ENCODE data around the gene SFRP5.

SFRP5 gene

DNA sequence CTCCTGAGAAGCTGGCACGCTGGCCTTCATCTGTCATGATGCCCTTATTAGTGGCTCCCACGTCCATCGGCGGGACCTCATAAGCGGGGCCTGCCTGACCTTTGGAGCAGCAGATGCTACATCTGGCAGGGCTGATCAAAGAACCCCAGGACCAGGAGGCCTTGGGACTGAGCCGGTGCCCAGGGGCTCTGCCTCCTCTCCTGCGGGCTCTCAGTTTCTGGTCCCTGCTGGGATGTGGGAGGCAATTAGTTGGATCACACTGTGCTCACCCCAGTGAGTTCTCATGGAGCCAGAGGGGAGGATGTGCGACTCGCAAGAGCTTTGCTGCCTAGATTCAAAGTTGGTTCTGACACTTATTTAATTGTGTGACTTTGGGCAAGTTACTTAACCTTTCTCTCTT is 28.7 kb upstream of the SFRP5 start:
- ChIA-PET CTCF (interaction anchor here (2.9 kb wide), 1 partner anchor 8 kb away, joined by 13 read pairs; no protein-coding TSS in a partner anchor), POLR2A (ENCODE audit: low non-redundant PET) (no interaction called here)
- H3K27ac ChIP-seq: no peak overlapping the region
- TF ChIP-seq, protein P1, sequence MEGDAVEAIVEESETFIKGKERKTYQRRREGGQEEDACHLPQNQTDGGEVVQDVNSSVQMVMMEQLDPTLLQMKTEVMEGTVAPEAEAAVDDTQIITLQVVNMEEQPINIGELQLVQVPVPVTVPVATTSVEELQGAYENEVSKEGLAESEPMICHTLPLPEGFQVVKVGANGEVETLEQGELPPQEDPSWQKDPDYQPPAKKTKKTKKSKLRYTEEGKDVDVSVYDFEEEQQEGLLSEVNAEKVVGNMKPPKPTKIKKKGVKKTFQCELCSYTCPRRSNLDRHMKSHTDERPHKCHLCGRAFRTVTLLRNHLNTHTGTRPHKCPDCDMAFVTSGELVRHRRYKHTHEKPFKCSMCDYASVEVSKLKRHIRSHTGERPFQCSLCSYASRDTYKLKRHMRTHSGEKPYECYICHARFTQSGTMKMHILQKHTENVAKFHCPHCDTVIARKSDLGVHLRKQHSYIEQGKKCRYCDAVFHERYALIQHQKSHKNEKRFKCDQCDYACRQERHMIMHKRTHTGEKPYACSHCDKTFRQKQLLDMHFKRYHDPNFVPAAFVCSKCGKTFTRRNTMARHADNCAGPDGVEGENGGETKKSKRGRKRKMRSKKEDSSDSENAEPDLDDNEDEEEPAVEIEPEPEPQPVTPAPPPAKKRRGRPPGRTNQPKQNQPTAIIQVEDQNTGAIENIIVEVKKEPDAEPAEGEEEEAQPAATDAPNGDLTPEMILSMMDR (conservative IDR thresholded peaks at IDR 0.05; ENCODE audit: low read depth): no peak
- DNase-seq (ENCODE audit: low spot score): no peak

DNA sequence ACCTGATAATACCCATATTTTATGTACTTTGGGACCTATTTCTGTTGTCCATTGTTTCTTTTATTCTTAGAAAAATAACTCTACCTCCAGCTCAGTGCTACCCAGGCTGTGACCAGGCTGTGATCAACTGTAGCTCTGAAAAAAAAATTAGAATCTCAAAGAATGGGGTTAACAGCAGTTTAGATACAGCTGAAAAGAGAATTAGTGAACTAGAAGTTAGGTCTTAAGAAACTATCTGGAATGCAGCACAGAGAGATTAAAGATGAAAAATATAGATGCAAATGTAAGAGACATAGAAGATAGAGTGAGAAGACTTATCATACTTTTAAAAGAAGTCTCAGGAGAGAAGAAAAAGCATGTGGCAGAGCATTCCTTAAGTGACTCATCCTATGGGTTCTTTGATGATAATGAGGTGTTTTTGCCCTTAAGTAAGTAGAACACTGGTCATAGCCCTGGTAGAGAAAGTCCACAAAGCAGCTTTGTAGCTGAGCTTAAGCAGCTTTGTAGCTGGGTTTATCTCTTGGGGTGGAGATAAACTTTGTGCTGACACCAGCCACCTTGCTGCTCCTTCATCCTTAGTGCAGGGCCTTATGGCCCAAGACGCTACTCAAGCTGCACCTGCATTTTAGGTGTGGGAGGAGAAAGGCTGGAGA is 27.3 kb upstream of the SFRP5 start:
- POLR2A ChIA-PET (ENCODE audit: low non-redundant PET): no interaction called here
- H3K27ac ChIP-seq: no peak overlapping the region
- TF ChIP-seq, protein P1 (conservative IDR thresholded peaks at IDR 0.05; ENCODE audit: low read depth): no peak
- CTCF ChIA-PET: interaction anchor here (0.5 to 1.3 kb wide), 4 partner anchors 27 to 1596 kb away, joined by 3 read pairs; partner anchors contain the start of gene SFRP5
- DNase-seq (ENCODE audit: low spot score): no peak

DNA sequence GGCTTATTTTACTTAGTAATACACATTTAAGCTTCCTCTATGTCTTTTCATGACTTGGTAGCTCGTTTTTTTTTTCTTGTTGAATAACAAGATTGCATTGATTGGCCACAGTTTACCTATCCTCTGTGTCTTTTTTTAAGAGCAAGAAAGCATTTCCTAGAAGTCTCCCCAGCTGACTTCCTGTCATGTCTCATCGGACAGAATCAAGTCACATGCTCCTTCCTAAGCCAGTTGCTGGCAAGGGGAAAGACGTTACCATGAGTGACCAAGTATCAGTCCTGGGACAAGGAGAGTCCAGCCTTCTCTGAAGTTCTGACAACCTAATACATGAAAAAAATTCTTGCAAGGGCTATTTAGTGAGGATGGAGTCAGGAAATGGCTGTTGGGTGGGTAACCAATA is 24.9 kb upstream of the SFRP5 start:
- ChIA-PET CTCF (interaction anchor here (2.2 kb wide), 1 partner anchor 73 kb away, joined by 8 read pairs; no protein-coding TSS in a partner anchor), POLR2A (ENCODE audit: low non-redundant PET) (no interaction called here)
- DNase-seq (ENCODE audit: low spot score): no peak
- TF ChIP-seq, protein P1 (conservative IDR thresholded peaks at IDR 0.05; ENCODE audit: low read depth): no peak
- H3K27ac ChIP-seq: no peak overlapping the region

DNA sequence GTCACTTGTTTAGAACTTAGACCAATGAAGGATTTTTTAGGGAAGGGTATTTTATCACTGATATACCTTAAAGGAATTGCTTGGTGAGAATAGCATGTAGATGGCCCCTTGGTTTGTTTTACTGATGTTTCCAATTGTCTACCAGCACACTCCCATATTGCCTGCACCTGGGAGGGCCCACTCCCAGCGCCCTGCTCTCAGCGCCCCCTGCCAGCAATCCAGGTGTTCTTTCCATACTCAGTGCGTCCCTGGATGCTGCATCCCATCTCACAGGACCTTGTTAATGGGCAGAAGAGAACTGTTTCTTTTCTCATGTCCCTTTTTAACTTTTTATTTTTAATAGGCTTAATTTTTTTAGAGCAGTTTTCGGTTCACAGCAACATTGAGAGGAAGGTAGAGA is 24.1 kb upstream of the SFRP5 start:
- no peak overlapping the region for H3K27ac ChIP-seq
- TF ChIP-seq, protein P1 (conservative IDR thresholded peaks at IDR 0.05; ENCODE audit: low read depth): no peak
- POLR2A ChIA-PET (ENCODE audit: low non-redundant PET): no interaction called here
- DNase-seq (ENCODE audit: low spot score): no peak
- CTCF ChIA-PET: interaction anchor here (0.8 to 2.2 kb wide), 2 partner anchors 36 to 73 kb away, joined by 3 to 8 read pairs; no protein-coding TSS in a partner anchor

DNA sequence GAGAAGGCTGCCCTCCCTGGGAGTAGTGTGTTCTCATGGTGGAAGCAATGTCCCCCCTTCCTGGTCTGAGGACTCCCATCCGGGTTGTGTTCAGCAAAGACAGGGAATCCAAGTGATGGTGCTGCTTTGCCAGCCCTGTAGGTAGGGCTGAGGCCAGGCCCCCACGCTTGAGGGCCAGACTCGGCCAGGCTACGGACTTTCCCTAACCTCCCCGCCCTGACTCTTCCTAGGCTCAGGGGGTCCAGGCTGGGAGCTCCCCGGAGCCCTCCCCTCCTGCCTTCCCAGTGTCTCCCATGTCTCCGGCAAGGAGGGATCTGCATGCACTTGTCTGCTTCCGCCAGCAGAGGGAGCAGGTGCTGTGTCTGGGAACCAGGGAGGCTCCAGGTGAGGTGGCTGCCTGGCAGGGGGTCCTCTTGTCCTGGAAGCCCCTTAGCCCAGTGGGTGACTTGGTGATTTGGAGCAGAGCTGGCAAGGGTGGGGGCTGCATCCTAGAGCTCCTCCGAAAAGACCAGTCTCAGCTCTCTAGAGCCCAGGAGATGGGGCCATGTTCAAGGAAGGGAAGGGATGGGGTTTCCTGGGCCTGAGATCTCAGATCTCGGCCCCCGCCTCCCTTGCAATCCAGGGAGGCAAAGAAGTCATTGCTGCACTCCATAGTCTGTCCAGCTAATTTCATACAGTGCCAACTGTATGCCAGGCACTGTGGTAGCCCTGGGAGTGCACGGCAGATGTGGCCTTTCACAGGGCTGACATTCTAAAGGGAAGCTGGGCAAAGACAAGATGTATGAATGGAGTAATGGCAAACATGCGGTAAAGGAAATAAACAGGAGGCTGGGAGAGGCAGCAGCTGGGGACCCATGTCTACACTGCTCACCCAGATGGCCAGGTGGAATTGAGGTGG is 20.3 kb upstream of the SFRP5 start:
- ChIA-PET POLR2A (ENCODE audit: low non-redundant PET) (no interaction called here), CTCF (interaction anchor here (0.6 to 4.9 kb wide), 42 partner anchors 10 to 258 kb away, joined by 3 to 115 read pairs (median 4); partner anchors contain the start of gene GOLGA7B)
- TF ChIP-seq, protein P1 (conservative IDR thresholded peaks at IDR 0.05; ENCODE audit: low read depth): peak; percentile 93
- H3K27ac ChIP-seq: no peak overlapping the region
- DNase-seq (ENCODE audit: low spot score): peak; percentile 81

DNA sequence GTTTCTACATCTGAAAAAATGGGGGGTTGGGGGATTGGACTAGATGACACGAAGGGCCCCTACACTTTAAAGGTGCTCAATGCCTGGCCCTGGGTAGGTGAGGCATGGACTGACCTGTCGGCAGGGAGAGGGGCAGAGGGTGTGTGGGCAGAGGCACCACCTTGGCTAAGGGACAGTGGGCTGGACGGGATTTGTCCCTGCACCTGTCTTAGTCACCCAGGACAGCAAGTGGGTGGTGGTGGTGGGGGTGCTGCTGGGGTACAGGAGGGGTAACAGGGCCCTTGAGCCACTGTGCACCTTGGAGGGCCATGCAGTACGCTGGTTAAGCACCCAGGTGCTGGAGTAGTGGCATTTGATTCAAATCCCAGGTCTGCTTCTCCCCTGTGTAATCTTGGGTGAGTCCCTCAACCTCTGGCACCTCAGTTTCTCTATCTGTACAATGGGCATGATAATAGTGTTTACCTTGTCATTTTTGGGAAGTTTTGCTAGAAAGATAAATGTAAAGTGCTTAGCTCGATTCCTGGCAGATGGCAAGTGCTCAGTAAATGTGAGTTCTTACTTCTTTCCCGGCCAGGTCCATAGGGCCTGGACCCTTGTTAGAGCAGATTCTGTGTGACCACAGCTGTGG is 18.1 kb upstream of the SFRP5 start:
- POLR2A ChIA-PET (ENCODE audit: low non-redundant PET): no interaction called here
- no peak for DNase-seq (ENCODE audit: low spot score)
- H3K27ac ChIP-seq: no peak overlapping the region
- CTCF ChIA-PET: interaction anchor here (4.9 kb wide), 1 partner anchor 81 kb away, joined by 115 read pairs; no protein-coding TSS in a partner anchor
- TF ChIP-seq, protein P1 (conservative IDR thresholded peaks at IDR 0.05; ENCODE audit: low read depth): no peak

Measured in RWPE1 (cell line).